Fibroblast of mammary gland (primary cell): ENCODE data around the gene CCL19.

Source experiments
- DNase-seq: peaks from one replicate; pipeline ENCODE4 v3.0.0-alpha.2; 2010; ENCODE audit warnings: low read depth
- H3K4me3 ChIP-seq: 2 replicates; pipeline ENCODE4 v1.5.1; 2011; ENCODE audit warnings: low read depth, mild to moderate bottlenecking, low read length, moderate library complexity; ENCODE audit not compliant: control insufficient read depth
- CTCF ChIP-seq: conservative IDR thresholded peaks from 2 replicates; pipeline ENCODE4 v1.5.1; 2011; ENCODE audit warnings: low read depth, low read length, inconsistent platforms; ENCODE audit not compliant: control insufficient read depth, insufficient read depth

The CCL19 gene

GRCh38 chr9:34719021-34719768 lies 28.1 kb upstream of the CCL19 start:
- no peak for DNase-seq
- H3K4me3 ChIP-seq = no peak overlapping the region
- no peak for TF ChIP-seq CTCF

GRCh38 chr9:34717996-34718614 lies 27.0 kb upstream of the CCL19 start:
- no peak for DNase-seq
- TF ChIP-seq CTCF = no peak
- H3K4me3 ChIP-seq = no peak overlapping the region

- no peak overlapping the region for H3K4me3 ChIP-seq
- DNase-seq = no peak
- no peak for TF ChIP-seq CTCF
Measured at GRCh38 chr9:34716711-34717110, 25.6 kb upstream of the CCL19 start.

GRCh38 chr9:34715639-34716215 lies 24.7 kb upstream of the CCL19 start:
- no peak for TF ChIP-seq CTCF
- DNase-seq = no peak
- H3K4me3 ChIP-seq = no peak overlapping the region

- no peak for TF ChIP-seq CTCF
- DNase-seq = no peak
- H3K4me3 ChIP-seq = no peak overlapping the region
Measured at GRCh38 chr9:34714007-34714406, 22.9 kb upstream of the CCL19 start.

GRCh38 chr9:34712140-34712539 lies 21.1 kb upstream of the CCL19 start:
- TF ChIP-seq CTCF = no peak
- H3K4me3 ChIP-seq = no peak overlapping the region
- DNase-seq = no peak

GRCh38 chr9:34710023-34710422 lies 18.9 kb upstream of the CCL19 start, which contains the start of gene CCL21:
Gene CCL21, minus strand, starts transcription at chr9:34710136. Its CDS starts 70 bp downstream, at chr9:34710066.
- TF ChIP-seq CTCF = no peak
- no peak within 1 kb of the TSS for H3K4me3 ChIP-seq
- no peak for DNase-seq
